ENCODE data around the gene COL10A1.

Gene COL10A1

GRCh38 chr6:116108836-116109235 is 17.1 kb downstream of the COL10A1 start:
- H3K4me3 ChIP-seq (ENCODE audit: low read length) = no peak overlapping the region
- no peak for TF ChIP-seq CTCF (conservative IDR thresholded peaks at IDR 0.05; ENCODE audit: low read depth, low read length)
- no peak for DNase-seq (ENCODE audit: low read depth)

DNA sequence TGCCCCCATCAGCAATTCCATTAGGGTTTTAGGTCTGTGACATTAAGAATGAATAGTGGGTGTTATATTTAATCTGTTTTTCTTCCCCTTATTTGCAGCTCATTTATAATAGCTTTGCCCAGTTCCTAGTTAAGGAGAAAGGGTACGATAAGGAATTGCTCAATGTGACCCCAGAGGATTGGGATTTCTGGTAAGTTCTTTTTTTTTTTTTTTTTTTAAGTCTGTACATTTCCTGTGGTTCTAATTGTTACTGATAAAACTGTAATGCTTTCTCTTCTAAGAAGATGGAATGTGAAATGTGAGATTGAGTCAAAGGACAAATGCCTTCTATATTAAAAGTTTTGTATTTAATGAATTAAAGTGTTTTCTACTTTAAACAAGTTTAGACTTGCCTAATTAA is 19.8 kb downstream of the COL10A1 start:
- DNase-seq (ENCODE audit: low read depth) = peak; percentile 24
- no peak for TF ChIP-seq CTCF (conservative IDR thresholded peaks at IDR 0.05; ENCODE audit: low read depth, low read length)
- H3K4me3 ChIP-seq (ENCODE audit: low read length) = no peak overlapping the region

- no peak for TF ChIP-seq CTCF (conservative IDR thresholded peaks at IDR 0.05; ENCODE audit: low read depth, low read length)
- no peak overlapping the region for H3K4me3 ChIP-seq (ENCODE audit: low read length)
- no peak for DNase-seq (ENCODE audit: low read depth)
Observed at GRCh38 chr6:116105247-116105646, 20.7 kb downstream of the COL10A1 start.

DNA sequence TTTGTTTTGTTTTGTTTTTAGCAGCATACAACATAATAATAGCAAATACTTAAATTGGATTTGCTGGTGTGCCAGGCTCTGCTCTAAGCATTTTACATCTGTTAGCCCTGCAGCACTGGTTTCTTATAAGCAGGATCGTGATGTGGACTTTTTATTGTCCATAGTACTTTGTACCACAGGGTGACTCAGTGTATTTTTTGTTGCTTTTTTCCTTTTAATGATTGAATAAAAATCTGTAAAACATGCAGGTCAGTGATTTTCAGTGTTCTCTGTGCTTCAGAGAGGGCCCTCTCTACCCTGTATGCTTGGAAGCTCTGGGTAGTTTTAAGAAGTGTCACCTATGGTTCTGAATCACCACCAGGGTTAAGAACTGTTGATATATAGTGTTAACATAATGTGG is 21.3 kb downstream of the COL10A1 start:
- no peak for TF ChIP-seq CTCF (conservative IDR thresholded peaks at IDR 0.05; ENCODE audit: low read depth, low read length)
- no peak overlapping the region for H3K4me3 ChIP-seq (ENCODE audit: low read length)
- no peak for DNase-seq (ENCODE audit: low read depth)

- TF ChIP-seq CTCF (conservative IDR thresholded peaks at IDR 0.05; ENCODE audit: low read depth, low read length) = no peak
- H3K4me3 ChIP-seq (ENCODE audit: low read length) = no peak overlapping the region
- no peak for DNase-seq (ENCODE audit: low read depth)
Observed at GRCh38 chr6:116102873-116103272, 23.1 kb downstream of the COL10A1 start.

GRCh38 chr6:116101790-116102189 is 24.1 kb downstream of the COL10A1 start:
- H3K4me3 ChIP-seq (ENCODE audit: low read length) = peak overlapping the region; percentile 74
- DNase-seq (ENCODE audit: low read depth) = no peak
- no peak for TF ChIP-seq CTCF (conservative IDR thresholded peaks at IDR 0.05; ENCODE audit: low read depth, low read length)

DNA sequence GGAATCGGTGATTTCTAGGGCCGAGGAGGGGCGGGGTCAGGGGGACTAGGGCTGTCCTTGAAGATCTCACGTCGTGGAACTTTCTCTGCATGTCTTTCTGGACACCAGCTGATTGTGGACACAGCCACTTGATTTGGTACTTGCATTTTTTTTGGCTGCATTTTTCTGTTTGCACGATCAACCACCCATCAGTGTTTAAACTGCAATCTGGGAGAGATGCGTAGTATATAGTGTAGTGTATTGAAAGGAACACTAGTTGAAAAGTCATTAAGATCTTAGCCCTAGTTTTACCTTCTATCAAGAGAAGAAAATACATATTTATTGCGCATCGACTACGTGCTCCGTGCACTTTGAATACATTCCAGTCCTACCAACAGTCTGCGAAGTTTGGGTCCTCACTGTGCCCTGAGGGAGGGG is 24.6 kb downstream of the COL10A1 start:
- DNase-seq (ENCODE audit: low read depth) = no peak
- peak overlapping the region; percentile 74 for H3K4me3 ChIP-seq (ENCODE audit: low read length)
- TF ChIP-seq CTCF (conservative IDR thresholded peaks at IDR 0.05; ENCODE audit: low read depth, low read length) = no peak
